GM23338 (cell line): Measurements from ENCODE around the gene CACNG3.
"Not testable (repeated sequence)": the region's sequence is repeated elsewhere in the genome, so short reads cannot be mapped to it uniquely, and the experiment has no call there.

ENCODE experiments used
- CREB1 ChIP-seq: fragments of 250-450 bp; sonication (Bioruptor Pico); IDR thresholded peaks from 2 replicates; pipeline ENCODE4 v1.5.0; 2020; ENCODE audit warnings: low read depth, mild to moderate bottlenecking, moderate library complexity
- EZH2 ChIP-seq: fragments of 200-600 bp; sonication (generic); IDR thresholded peaks from one replicate; pipeline ENCODE4 v1.8.0; 2017; ENCODE audit warnings: antibody characterized with exemption, mild to moderate bottlenecking, low read depth; ENCODE audit not compliant: unreplicated experiment
- EZH2phosphoT487 ChIP-seq: fragments of 200-600 bp; sonication (generic); IDR thresholded peaks from one replicate; pipeline ENCODE4 v1.8.1; 2018; ENCODE audit warnings: antibody characterized with exemption; ENCODE audit not compliant: unreplicated experiment
- JUNB ChIP-seq: IDR thresholded peaks from one replicate; pipeline ENCODE4 v1.6.1; 2016; ENCODE audit warnings: antibody characterized with exemption; ENCODE audit not compliant: unreplicated experiment
- POLR2AphosphoS5 ChIP-seq: IDR thresholded peaks from 2 replicates; pipeline ENCODE4 v1.6.1; 2016; ENCODE audit warnings: antibody characterized with exemption, low read depth
- ZNF114 ChIP-seq: fragments of 250-450 bp; sonication (Bioruptor Pico); IDR thresholded peaks from 2 replicates; pipeline ENCODE4 v1.5.0; 2020; ENCODE audit warnings: mild to moderate bottlenecking, moderate library complexity
- TF ChIP-seq, protein P1 (sequence below), 2 experiments: fragments of 200-600 bp in 1 of 2; sonication (generic) in 1 of 2; conservative IDR thresholded peaks; 2 replicates each; pipeline versions ENCODE4 v1.5.1 to v1.6.1; 2016 to 2017; ENCODE audit warnings: antibody characterized with exemption in 2 of 2, low read depth in 2 of 2, mild to moderate bottlenecking in 2 of 2, moderate library complexity in 1 of 2
- TF ChIP-seq, protein P2 (sequence below): IDR thresholded peaks from one replicate; pipeline ENCODE4 v1.6.1; 2018; ENCODE audit warnings: antibody characterized with exemption; ENCODE audit not compliant: unreplicated experiment

DNA sequence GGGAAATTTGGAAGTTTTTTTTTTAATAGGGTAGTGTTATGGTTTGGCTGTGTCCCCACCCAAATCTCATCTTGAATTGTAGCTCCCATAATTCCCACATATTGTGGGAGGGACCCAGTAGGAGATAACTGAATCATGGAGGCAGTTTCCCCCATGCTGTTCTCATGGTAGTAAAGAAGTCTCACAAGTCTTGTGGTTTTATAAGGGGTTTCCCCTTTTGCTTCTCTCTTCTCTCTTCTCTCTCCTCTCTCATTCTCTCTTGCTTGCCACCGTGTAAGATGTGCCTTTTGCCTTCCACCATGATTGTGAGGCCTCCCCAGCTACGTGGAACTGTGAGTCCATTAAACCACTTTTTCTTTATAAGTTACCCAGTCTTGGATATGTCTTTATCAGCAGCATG is 17.3 kb upstream of the CACNG3 start:
- not testable (repeated sequence) for TF ChIP-seq POLR2AphosphoS5; EZH2phosphoT487; CREB1 (CRISPR knock-in tag); EZH2; ZNF114 (CRISPR knock-in tag); JUNB
- TF ChIP-seq, protein P1, sequence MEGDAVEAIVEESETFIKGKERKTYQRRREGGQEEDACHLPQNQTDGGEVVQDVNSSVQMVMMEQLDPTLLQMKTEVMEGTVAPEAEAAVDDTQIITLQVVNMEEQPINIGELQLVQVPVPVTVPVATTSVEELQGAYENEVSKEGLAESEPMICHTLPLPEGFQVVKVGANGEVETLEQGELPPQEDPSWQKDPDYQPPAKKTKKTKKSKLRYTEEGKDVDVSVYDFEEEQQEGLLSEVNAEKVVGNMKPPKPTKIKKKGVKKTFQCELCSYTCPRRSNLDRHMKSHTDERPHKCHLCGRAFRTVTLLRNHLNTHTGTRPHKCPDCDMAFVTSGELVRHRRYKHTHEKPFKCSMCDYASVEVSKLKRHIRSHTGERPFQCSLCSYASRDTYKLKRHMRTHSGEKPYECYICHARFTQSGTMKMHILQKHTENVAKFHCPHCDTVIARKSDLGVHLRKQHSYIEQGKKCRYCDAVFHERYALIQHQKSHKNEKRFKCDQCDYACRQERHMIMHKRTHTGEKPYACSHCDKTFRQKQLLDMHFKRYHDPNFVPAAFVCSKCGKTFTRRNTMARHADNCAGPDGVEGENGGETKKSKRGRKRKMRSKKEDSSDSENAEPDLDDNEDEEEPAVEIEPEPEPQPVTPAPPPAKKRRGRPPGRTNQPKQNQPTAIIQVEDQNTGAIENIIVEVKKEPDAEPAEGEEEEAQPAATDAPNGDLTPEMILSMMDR (conservative IDR thresholded peaks at IDR 0.05; ENCODE audit: low read depth in 2 of 2), result not testable (repeated sequence)
- TF ChIP-seq, protein P2, sequence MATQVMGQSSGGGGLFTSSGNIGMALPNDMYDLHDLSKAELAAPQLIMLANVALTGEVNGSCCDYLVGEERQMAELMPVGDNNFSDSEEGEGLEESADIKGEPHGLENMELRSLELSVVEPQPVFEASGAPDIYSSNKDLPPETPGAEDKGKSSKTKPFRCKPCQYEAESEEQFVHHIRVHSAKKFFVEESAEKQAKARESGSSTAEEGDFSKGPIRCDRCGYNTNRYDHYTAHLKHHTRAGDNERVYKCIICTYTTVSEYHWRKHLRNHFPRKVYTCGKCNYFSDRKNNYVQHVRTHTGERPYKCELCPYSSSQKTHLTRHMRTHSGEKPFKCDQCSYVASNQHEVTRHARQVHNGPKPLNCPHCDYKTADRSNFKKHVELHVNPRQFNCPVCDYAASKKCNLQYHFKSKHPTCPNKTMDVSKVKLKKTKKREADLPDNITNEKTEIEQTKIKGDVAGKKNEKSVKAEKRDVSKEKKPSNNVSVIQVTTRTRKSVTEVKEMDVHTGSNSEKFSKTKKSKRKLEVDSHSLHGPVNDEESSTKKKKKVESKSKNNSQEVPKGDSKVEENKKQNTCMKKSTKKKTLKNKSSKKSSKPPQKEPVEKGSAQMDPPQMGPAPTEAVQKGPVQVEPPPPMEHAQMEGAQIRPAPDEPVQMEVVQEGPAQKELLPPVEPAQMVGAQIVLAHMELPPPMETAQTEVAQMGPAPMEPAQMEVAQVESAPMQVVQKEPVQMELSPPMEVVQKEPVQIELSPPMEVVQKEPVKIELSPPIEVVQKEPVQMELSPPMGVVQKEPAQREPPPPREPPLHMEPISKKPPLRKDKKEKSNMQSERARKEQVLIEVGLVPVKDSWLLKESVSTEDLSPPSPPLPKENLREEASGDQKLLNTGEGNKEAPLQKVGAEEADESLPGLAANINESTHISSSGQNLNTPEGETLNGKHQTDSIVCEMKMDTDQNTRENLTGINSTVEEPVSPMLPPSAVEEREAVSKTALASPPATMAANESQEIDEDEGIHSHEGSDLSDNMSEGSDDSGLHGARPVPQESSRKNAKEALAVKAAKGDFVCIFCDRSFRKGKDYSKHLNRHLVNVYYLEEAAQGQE, result not testable (repeated sequence)
